Left renal pelvis (tissue), 4 donors: ENCODE results near the gene SH3BGRL2. TPM values are rescaled to one million over a fixed set of nuclear protein-coding genes. Genes with fewer than 3 reads are reported as not detected.

ENCODE experiments used
- DNase-seq, 4 donors: peaks; one replicate each; pipeline ENCODE4 v3.0.0-alpha.2; 2013; ENCODE audit warnings: low read depth in 4 of 4, low spot score in 3 of 4
- polyA plus RNA-seq, 4 donors: library from polyadenylated mRNA; unstranded; fragments of 120-200 nt; gene quantifications; one replicate each; pipeline ENCODE4 v1.2.1, GENCODE V29; 2013; ENCODE audit not compliant: insufficient read length in 4 of 4

The SH3BGRL2 gene
- polyA plus RNA-seq, 4 donors, result 16.0 to 40.6 (median 33.6) TPM

DNA sequence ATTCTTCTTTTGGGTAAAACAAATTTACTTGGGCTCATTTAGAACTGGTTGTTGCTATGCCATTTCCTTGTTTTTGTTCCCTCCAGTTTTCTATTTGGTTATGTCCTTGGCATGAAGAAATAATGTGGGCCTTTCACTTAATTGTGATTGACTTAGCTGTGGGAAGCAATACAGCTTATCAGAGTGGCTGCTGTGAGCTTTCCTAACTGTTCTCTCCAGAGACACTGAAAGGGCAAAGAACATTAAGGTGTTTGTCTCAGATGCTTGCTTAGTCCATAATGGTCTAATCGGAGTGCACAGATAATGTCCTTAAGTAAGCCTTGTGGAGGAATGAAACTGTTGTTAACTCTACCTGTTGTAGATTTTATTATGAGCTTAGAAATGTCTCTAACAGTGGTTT lies 56.6 kb downstream of the SH3BGRL2 start:
- DNase-seq, result no peak

GRCh38 chr6:79694156-79694555 lies 63.0 kb downstream of the SH3BGRL2 start:
- no peak for DNase-seq

- DNase-seq, result no peak
Observed at GRCh38 chr6:79694623-79695343, 63.7 kb downstream of the SH3BGRL2 start.

- DNase-seq, result no peak
Observed at GRCh38 chr6:79697430-79697829, 66.3 kb downstream of the SH3BGRL2 start.

DNA sequence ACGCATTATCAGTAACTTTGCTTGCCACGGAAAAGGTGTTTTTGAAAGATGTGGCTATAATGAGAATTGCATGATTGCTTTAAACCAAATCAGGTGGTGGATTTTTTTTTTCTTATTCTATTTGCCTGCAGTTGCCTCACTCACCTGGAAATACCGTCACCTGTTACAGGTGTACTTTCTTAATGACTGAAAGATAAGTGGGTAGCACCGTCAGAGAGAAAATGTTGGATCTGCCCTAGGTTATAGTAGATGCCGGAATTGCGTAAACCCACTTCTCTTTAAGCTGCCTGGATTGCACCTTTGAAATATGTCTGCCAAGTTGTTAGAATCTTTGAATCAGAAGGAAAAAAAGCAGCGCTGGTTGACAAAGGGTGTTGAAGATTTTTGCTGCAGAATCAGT lies 68.5 kb downstream of the SH3BGRL2 start:
- no peak for DNase-seq

GRCh38 chr6:79702691-79703090 lies 71.6 kb downstream of the SH3BGRL2 start:
- DNase-seq, result no peak

GRCh38 chr6:79704200-79704599 lies 73.1 kb downstream of the SH3BGRL2 start:
- DNase-seq, result no peak

DNA sequence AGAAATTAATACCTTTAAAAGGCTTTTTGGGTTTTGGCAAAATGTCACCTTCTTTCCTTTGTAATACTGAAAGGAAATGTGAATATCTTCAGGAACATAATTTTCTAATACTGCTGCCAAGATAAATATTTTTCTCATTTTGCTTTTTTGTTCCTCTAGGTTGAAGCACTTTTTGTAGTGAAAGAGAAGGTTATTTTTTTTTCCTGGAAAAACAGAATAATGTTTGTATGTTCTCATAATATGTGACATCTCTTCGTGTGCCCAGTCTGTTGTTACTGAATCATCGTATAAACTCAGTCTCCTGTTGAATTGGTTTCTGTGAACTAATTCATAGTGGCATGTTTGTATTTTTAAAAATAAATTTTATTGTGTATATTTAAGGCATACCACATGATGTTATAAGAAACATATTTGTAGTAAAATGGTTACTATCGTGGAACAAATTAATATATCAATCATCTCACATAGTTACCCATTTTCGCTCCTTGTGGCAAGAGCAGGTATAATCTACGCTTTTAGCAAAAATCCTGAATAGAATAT lies 74.4 kb downstream of the SH3BGRL2 start:
- no peak for DNase-seq

GRCh38 chr6:79706527-79706926 lies 75.4 kb downstream of the SH3BGRL2 start:
- no peak for DNase-seq

DNA sequence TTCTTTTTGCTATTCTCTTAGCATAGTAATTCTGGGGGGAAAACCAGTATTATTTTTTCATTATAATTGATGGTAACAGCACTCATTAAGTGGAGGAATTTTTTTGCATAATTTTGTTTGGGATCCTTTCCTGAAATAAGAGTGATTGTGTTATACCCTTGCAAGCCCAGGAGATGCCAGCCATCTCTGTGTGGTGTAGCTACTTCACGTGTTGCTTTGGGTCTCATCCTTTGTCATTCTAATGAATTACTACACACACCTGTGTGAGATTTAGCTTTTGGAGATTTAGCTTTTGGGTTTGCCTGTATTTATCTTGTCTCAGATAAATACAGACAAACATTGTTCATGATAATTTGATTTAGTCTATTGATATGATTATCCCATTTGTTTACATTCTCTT lies 76.5 kb downstream of the SH3BGRL2 start:
- no peak for DNase-seq

GRCh38 chr6:79708095-79708791 lies 77.1 kb downstream of the SH3BGRL2 start:
- no peak for DNase-seq

DNA sequence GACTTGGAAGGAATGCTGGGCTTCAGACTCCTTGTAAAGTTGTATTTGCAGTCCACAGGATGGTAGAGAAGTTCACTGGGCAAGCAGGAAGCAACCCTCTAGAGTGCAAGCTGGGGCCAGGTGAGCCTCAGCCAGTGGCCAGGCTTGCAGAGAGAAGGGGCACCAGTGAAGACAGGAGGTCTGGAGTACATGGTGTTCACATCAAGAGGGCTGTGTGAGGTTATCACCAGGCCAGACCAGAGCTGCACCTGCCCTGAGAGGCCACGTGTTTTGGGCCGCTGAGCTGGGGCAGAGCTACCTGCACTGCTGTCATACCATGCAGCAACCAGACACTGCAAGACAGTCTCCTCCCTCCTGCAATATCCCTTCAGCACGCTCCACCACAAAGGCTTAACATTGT lies 79.0 kb downstream of the SH3BGRL2 start:
- DNase-seq, result no peak

- DNase-seq, result no peak
Observed at GRCh38 chr6:79711167-79711566, 80.0 kb downstream of the SH3BGRL2 start.

DNA sequence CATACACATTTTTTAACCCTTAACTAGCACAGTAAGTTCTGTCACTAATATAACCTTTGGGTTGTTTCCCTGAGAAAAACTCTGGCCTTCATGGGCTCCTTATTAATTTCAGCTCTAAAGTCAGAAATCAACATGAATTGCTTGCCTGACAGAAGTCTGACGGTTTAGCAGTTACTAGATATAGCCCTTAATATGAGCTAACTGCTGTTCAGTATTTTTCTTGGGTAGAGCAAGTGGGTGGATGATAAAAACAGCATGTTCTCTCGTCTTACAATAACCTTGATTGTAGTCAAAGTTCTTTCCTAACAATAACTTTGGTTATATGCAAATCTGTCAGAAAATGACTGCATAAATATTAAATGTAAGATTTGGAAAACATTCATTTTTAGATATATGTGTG lies 81.0 kb downstream of the SH3BGRL2 start:
- DNase-seq, result no peak

DNA sequence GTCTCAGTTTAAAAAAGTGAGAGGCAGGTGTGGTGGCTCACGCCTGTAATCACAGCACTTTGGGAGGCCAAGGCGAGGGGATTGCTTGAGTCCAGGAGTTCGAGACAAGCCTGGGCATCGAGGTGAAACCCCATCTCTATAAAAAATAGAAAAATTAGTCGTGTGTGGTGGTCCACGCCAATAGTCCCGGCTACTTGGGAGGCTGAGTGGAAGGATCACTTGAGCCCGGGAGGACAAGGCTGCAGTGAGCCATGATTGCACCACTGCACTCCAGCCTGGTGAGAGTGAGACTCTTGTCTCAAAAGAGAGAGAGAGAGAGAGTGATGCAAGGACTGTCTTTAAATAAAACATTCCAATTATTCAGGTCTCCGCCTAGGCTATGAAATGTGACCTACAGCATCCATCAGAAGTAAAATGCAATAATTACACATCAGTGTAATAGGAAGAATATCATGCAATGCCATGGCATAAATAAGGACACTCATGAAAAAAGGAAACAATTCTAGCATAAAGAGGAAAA lies 81.5 kb downstream of the SH3BGRL2 start:
- DNase-seq, result no peak

DNA sequence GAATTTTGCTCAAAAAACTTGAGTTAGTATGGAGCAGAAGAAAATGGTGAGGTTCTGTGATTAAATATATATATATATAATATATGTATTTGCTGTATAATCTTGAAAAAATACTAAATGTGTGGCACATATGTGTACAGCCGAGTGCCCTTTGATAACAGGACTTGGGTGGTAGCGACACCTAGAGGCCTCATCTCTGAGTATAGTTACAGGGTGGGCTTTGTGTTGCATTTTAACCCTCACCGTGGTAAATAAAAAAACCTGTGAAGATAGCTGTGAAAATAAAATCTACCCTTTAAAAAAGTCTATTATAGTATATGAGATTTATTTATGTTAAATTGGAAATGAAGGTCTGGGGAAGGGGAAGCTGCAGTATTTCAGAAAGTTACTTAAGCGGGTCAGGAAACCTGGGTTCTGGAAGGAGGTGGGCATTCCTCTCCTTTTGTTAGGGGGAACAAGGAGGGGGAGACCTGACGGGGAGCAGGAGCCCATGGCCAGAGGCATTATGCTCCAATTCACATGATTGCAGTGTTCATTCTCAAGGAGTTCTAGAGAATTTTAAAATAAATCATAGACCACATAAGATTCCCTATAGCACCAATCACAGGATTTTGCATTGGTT lies 82.7 kb downstream of the SH3BGRL2 start:
- peak in 3 of 4 donors; percentile 18 to 32 (median 29) for DNase-seq

DNA sequence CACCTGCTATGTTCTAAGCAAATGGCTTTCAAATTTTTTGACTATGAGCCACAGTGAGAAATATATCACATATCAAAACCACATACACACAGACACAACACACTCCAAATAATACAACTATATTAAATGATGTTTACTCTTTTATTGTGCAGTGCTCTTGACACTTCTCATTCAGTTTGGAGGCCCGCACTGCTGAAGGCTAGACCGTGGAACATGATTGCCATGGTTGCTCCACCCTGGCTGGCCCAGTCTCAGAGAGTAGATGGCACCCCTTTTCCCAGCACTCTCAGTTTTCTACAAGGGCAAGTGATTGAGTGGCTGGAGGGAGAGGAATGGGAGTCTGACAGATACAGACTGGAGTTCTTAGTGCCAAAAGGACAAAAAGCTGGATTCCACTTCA lies 86.9 kb downstream of the SH3BGRL2 start:
- DNase-seq, result no peak

DNA sequence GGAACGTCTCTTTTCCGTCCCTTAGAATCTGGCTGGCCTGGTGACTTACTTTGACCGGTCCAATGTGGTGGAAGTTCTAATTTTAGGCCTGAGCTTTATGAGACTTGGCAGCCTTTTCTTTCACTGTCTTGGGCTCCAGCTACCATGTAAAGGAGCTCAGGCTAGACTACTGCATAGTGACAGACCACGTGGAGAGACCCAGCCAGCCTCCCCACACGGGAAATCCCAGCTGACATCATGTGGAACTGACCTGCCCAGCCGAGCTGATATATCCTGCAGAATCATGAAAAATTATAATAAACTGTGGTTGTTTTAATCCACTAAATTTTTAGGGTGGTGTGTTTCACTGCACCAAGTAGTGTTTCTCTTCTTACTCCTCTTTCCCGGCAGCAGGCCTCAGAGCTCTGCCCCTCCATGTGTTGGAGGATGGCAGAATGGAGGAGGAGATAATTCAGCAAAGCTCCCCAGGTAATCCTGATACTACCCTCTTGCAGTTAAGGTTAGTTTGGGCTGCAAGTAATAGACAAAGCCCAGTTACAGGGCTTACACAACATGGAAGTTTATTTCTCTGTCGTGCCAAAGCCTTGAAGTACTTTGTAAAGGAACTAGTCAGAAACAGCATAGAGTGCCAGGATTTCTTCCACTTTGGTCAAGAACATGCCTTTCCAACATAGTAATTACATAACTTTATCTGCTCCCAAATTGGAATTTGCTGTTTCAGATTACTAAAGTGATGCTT lies 87.5 kb downstream of the SH3BGRL2 start:
- DNase-seq, result no peak

DNA sequence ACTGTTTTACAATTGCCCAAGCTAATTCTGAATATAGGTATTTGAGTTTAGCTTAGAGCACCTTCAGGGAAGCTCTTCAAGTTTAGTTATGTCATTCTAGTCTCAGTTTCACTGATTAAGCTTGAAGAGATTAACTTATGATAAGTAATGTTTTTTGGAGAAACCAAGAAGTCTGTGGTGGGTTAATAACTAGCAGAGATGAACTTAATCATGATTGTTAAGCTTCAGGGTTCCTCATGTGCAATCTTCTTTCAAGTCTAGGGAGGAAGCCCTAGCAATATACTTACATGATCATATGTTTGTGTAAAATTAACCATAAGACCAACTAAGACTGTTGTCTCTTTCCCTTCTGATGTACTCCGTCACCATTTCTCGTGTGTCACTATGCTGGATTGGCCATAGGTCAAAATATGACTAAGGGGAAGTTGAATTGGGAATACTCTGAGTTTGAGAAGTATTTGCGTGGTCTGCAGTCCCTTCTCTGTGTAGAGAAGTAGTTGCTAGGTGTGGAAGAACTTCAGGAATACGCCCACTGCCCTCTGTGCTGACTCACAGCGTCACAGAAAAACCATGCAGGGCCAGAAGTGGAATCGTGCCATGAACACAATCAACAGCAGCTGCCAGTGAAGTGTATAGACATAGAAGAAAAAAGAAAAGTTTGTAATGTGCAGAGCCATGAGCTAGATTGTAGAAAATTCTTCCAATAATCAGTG lies 88.3 kb downstream of the SH3BGRL2 start:
- no peak for DNase-seq

- DNase-seq, result no peak
Observed at GRCh38 chr6:79724816-79725215, 93.7 kb downstream of the SH3BGRL2 start.
